Right cardiac atrium (tissue), 5 donors: ENCODE results near the gene TNFSF11. TPM values are rescaled to one million over a fixed set of nuclear protein-coding genes. Genes with fewer than 3 reads are reported as not detected.

Experiments
- ATAC-seq, 2 donors: fragments of 200-7000 bp; cut with Tn5 transposase; one replicate each; pipeline versions ENCODE4 v1.8.0 to v1.9.1; 2020; ENCODE audit warnings: moderate library complexity in 2 of 2, mild to moderate bottlenecking in 1 of 2
- DNase-seq, 3 donors: peaks; one replicate each; pipeline ENCODE4 v3.0.0-alpha.2; 2020
- H3K27ac ChIP-seq: one replicate; pipeline ENCODE4 v1.5.1; 2013; ENCODE audit warnings: mild to moderate bottlenecking, low read length, control low read depth, moderate library complexity
- H3K27me3 ChIP-seq: one replicate; pipeline ENCODE4 v1.6.1; 2013; ENCODE audit not compliant: control insufficient read depth, insufficient read depth
- H3K4me1 ChIP-seq: one replicate; pipeline ENCODE4 v1.6.1; 2013; ENCODE audit warnings: low read length; ENCODE audit not compliant: control insufficient read depth, insufficient read depth
- H3K4me3 ChIP-seq: one replicate; pipeline ENCODE4 v1.5.1; 2013; ENCODE audit warnings: low read length, control low read depth
- H3K9me3 ChIP-seq: one replicate; pipeline ENCODE4 v1.6.1; 2013; ENCODE audit warnings: low read length; ENCODE audit not compliant: control insufficient read depth
- WGBS: extraction: QIAGEN DNeasy Blood & Tissue Kit; methylation state at CpG from one replicate; pipeline ENCODE4 v1.1.7; 2013; 5-methylcytosine and 5-hydroxymethylcytosine counted together
- intact Hi-C, 4 donors: fragments of 100-400 bp; cut with DNase I; formaldehyde crosslinking; loops; one replicate each; pipeline versions ENCODE4 v1.11.0 to v1.14.0; 2022 to 2023
- polyA plus RNA-seq: library from polyadenylated mRNA; stranded (reverse); fragments of 200-250 nt; gene quantifications from one replicate; pipeline ENCODE4 v1.2.3, GENCODE V29; 2013
- total RNA-seq, 4 donors: library from RNA; stranded (reverse); fragmentation: NEBNext Ultra II Directional; extraction: Animal tissue kit (Norgen Biotek cat#: 25700); gene quantifications; one replicate each; pipeline ENCODE4 v1.2.1, GENCODE V29; 2021
- donor health status: healthy with polysubstance abuse.
- donor health status: DM: no; HTN: yes; CAD: no.
- donor health status: DM: no; HTN: no; CAD: no.
- donor health status: DM: no; HTN: yes; CAD: no; lungs with severe emphysema.
- donor health status: DM: yes; HTN: yes; CAD: no.

TNFSF11 gene
- total and polyA plus RNA-seq, 5 donors = 0.29 TPM; not detected in 4

DNA sequence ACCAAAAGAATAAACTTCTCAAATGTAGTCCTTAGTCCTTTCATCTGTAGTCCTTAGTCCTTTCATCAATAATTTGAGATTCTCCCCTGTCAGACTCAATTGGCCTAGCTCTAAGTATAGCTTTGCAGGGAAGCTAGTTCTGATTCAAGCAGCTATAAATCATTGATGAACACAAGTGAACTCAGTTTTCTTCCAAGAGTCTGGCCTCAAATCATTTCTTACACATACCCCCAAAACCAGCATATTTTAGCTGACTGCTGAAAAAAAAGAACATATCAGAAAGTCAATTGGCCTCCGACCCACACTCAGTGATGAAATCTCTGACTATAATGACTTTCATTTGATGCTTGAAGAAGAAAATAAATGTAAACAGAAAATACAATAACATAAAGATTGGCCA, 64.9 kb downstream of the TNFSF11 start:
- no peak overlapping the region for H3K4me3 ChIP-seq
- no peak for DNase-seq
- intact Hi-C loops = no loop called here
- no peaks in the 10 kb centered on the region for H3K27me3 ChIP-seq
- ATAC-seq = no peak
- H3K4me1 ChIP-seq = no peaks in the 10 kb centered on the region
- no peaks in the 10 kb centered on the region for H3K9me3 ChIP-seq
- 76% methylated on average over 1 of the region's 1 CpG for WGBS
- no peak overlapping the region for H3K27ac ChIP-seq

DNA sequence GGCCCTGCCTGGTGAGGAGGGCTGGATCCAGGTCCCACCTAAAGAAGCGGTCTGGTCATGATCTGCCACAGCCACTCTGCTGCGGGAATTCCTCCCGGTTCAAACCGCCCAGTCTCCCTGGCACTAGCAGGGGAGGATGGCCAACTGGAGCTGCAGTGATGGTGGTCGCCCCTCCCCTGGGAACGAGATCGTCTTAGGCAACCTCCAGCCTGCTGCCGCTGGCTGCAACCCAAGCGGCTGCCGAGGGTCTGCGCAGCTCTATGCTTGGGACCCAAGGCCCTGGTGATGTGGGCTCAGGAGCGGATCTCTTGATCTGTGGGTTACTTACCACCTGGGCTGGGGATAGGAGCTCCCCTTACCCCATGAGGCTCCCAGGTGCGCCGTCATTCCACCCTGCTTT, 69.1 kb downstream of the TNFSF11 start:
- H3K27ac ChIP-seq = no peak overlapping the region
- ATAC-seq (no peak), DNase-seq (no peak)
- WGBS = 95% methylated on average over 14 of the region's 14 CpGs
- H3K4me1 ChIP-seq = no peaks in the 10 kb centered on the region
- no peaks in the 10 kb centered on the region for H3K27me3 ChIP-seq
- intact Hi-C loops = no loop called here
- no peaks in the 10 kb centered on the region for H3K9me3 ChIP-seq
- no peak overlapping the region for H3K4me3 ChIP-seq

DNA sequence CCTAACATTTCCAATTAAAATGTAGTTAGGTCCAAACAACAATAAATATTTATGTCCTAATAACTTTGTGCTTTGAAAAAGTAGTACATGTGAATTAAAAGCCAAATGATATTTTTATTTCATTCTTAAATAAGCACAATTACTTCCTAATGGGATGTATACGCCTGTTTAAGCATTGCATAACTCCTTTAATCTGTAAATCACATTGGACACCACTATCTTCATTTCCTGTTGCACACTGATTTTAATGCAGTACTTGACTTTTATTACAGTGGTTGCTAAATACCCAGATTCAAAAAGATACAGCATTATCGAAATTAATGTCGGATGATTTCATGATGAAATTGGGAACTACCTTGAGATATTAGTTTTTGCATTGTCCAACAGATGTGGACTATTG, 70.9 kb downstream of the TNFSF11 start:
- DNase-seq (no peak), ATAC-seq (no peak)
- no peak overlapping the region for H3K4me3 ChIP-seq
- no peak overlapping the region for H3K27ac ChIP-seq
- H3K9me3 ChIP-seq = no peaks in the 10 kb centered on the region
- intact Hi-C loops = no loop called here
- no peaks in the 10 kb centered on the region for H3K27me3 ChIP-seq
- 86% methylated on average over 3 of the region's 3 CpGs for WGBS
- H3K4me1 ChIP-seq = no peaks in the 10 kb centered on the region

DNA sequence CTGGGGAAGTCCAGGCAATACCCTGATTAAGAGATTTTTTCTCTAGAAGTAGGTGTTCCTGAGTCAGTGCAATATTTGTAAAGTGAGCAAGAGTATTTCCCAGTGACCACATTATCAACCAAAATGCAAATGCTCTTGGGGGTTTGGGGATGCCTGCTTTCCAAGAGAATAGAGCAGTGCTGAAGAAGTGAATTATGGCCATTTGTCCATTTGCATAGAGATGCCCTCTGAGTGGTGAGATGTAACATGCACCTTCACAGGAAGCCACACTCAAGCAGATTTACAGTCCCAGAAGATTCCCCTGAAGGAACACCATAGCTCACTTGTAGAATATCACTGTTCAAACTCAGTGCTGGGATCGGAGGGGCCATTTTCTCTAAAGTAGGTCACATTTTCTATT, 71.8 kb downstream of the TNFSF11 start:
- ATAC-seq (no peak), DNase-seq (no peak)
- no peaks in the 10 kb centered on the region for H3K27me3 ChIP-seq
- H3K4me3 ChIP-seq = no peak overlapping the region
- 98% methylated on average over 1 of the region's 1 CpG for WGBS
- no peaks in the 10 kb centered on the region for H3K4me1 ChIP-seq
- no peaks in the 10 kb centered on the region for H3K9me3 ChIP-seq
- intact Hi-C loops = no loop called here
- no peak overlapping the region for H3K27ac ChIP-seq

DNA sequence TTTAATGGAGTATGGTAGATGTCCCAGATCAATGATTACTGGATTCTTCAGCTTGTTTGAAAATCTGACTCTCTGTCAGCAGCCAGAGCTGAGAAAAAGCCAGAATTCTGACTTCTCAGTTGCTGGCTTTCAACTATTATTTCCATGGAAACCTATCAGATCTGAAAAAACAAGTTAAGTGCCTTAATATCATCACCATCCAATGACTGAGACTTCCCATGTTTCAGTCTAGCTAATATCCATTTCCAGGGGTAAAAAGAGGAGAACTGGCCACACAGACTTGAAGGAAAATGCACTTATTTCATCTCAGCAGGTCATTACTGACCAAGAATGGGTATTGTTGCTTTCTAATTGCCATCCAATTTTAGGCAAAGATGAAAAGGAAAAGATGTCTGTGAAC, 75.2 kb downstream of the TNFSF11 start:
- Histone ChIP-seq H3K9me3 (no peaks in the 10 kb centered on the region), H3K4me1 (no peaks in the 10 kb centered on the region), H3K27ac (no peak overlapping the region), H3K27me3 (no peaks in the 10 kb centered on the region), H3K4me3 (no peak overlapping the region)
- ATAC-seq (no peak), DNase-seq (no peak)
- intact Hi-C loops = no loop called here

DNA sequence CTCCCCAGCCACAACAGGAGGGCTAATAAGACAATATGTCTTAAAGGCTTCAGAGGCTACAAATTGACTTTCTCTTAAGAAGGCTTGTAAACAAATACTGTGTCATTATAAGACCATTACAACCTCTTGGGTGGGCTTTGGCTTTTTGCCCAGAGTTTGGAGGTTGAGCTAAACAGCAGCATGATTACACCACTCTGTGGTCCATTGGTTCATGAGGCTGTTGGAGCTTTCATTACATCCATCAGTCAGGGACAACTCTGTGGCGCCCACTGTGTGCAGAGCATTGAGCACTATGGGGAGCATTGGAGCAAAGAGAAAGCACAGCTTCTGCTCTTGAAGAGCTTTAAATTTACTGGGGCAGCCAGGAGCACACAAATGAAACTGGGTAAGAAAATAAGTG, 75.9 kb downstream of the TNFSF11 start:
- DNase-seq (no peak), ATAC-seq (no peak)
- intact Hi-C loops = no loop called here
- no peak overlapping the region for H3K4me3 ChIP-seq
- no peak overlapping the region for H3K27ac ChIP-seq
- H3K4me1 ChIP-seq = no peaks in the 10 kb centered on the region
- no peaks in the 10 kb centered on the region for H3K9me3 ChIP-seq
- 93% methylated on average over 1 of the region's 1 CpG for WGBS
- H3K27me3 ChIP-seq = no peaks in the 10 kb centered on the region

DNA sequence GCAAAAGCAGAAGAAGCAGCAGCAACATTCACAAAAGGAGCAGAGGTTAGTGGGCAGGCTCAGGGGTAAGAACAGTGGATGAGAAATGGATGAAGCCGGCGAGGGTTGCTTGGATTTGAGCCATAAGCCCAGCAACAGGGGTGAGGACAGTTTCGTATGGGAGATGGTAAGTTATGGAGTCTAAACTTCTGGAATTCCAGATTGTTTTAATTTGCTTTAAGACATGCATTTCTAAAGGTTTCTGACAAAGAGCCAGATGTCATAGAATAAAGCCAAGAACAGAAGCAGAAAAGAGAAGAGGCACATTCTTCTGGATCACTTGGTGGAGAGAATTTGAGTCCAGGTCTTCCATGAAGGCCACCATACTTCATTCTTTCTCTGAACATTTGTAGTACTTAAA, 76.6 kb downstream of the TNFSF11 start:
- WGBS = 59% methylated on average over 3 of the region's 3 CpGs
- Histone ChIP-seq H3K4me1 (no peaks in the 10 kb centered on the region), H3K27me3 (no peaks in the 10 kb centered on the region), H3K27ac (no peak overlapping the region), H3K9me3 (no peaks in the 10 kb centered on the region), H3K4me3 (no peak overlapping the region)
- ATAC-seq = no peak
- DNase-seq = no peak
- intact Hi-C loops = no loop called here

DNA sequence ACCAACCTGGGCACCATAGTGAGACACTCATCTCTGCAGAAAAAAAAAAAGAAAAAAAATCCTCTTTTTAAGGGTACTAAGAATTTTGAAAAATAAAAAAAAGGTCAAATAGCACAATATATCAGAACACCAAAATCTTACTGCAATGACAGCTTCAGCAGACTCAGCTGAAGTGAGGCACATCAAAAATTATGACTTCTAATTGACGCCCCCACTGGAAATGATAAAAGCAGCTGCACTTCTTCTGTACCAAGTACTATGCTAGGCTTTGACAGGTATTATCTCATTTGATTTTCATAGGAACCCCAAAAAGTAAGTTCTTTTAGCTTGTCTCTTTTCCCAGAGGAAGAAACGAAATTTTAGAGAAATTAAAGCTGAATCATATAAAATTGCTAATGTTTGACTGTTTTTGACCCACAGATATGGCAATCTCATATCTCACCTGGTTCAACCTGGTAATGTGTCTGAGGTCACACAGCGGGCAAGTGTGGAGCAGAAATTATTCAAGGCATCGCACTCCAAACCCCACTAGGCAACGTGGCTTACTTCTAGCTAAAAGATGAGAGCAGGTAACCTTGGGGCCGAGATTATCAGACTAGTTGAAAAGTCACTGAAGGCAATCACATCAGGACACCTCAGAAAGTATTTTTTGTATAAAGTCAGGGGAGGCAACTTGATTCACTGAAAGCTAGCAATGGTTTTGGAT, 78.1 kb downstream of the TNFSF11 start:
- Histone ChIP-seq H3K9me3 (no peaks in the 10 kb centered on the region), H3K27ac (no peak overlapping the region), H3K4me3 (no peak overlapping the region), H3K4me1 (no peaks in the 10 kb centered on the region), H3K27me3 (no peaks in the 10 kb centered on the region)
- intact Hi-C loops = no loop called here
- ATAC-seq = no peak
- DNase-seq = no peak
- 80% methylated on average over 6 of the region's 6 CpGs for WGBS

DNA sequence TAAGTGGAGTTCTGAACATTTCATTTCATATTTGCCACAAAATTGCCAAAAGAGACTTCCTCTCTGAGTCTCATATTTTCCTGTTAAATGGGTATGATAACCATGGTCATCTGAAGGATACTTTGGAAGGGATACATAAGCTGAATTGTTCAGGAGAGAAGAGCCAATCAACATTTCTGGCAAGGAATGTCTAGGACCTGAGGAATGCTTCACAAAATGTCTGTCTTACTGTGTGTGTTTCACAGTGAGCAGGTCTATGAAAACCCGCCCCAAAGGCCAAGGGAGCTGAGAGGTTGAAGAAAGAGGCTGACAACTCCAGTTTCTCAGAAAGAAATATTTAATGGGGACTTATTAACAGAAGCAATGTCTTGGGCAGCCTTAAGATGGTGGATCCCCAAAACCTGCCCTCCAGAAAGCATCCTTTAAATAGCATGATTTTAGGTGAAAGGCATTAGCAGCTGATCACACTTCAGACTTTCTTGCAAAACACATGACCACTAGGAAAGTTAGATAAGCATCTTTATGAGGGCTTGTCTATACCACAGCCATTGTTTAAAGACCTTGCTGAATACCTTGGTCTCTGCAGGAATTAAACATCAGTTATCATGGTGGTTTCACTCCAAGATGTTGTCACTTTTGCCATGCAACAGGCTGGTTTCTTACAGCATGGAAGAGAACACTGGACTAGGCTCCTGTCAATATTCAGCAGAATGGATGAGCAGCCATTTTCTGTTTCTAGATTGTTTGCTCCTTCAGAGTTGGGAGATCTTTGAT, 78.9 kb downstream of the TNFSF11 start:
- no peaks in the 10 kb centered on the region for H3K9me3 ChIP-seq
- no peak overlapping the region for H3K27ac ChIP-seq
- WGBS = 96% methylated on average over 1 of the region's 1 CpG
- no peak overlapping the region for H3K4me3 ChIP-seq
- intact Hi-C loops = no loop called here
- no peaks in the 10 kb centered on the region for H3K4me1 ChIP-seq
- ATAC-seq (no peak), DNase-seq (no peak)
- H3K27me3 ChIP-seq = no peaks in the 10 kb centered on the region

DNA sequence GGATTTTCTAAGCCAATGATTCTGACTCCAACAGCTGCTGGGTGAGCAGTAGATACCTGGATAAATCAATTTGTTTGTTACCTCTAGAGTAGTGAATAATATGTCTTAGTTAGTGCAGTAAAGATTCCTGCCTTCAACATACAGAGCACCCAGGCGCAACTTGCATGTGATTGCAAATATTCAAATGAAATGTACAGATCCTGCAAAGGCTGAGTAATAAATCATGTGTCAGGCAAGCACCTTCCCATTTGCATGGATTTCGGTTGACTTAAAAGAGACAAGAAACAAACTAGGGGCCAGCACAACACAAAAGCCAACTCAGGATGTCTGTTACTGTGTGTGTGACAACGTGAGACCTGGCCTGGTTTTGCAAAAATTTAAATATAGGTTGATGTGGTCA, 79.7 kb downstream of the TNFSF11 start:
- 78% methylated on average over 3 of the region's 3 CpGs for WGBS
- DNase-seq (no peak), ATAC-seq (no peak)
- H3K4me1 ChIP-seq = no peaks in the 10 kb centered on the region
- H3K27ac ChIP-seq = no peak overlapping the region
- no peak overlapping the region for H3K4me3 ChIP-seq
- intact Hi-C loops = no loop called here
- H3K27me3 ChIP-seq = no peaks in the 10 kb centered on the region
- no peaks in the 10 kb centered on the region for H3K9me3 ChIP-seq

DNA sequence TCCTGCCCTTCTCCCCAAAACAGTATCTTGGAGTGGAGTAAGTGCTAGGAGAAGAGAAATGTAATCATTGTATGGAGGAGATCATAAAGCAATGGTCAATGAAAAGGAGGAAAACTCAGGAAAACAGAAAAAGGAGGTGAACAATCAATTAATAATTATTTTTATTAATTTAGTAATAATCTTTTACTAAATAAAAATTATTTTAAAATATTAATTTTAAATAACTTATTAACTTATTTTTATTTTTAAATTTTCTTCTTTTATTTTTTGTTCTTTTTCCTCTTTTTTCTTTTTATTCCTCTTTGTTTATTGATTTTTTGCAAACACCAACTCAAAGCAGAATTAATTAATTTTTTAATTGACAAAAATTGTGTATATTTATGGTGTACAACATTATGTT, 80.3 kb downstream of the TNFSF11 start:
- Histone ChIP-seq H3K4me3 (no peak overlapping the region), H3K4me1 (no peaks in the 10 kb centered on the region), H3K27ac (no peak overlapping the region), H3K9me3 (no peaks in the 10 kb centered on the region), H3K27me3 (no peaks in the 10 kb centered on the region)
- intact Hi-C loops = no loop called here
- ATAC-seq (no peak), DNase-seq (no peak)
